GM12878 (cell line): ENCODE results near the gene CTSW. TPM values are rescaled to one million over a fixed set of nuclear protein-coding genes. Genes with fewer than 3 reads are reported as not detected.

Source experiments
- ATAC-seq: fragments of 200-7000 bp; cut with Tn5 transposase; 3 replicates; pipeline ENCODE4 v1.9.1; 2020; ENCODE audit warnings: mild to moderate bottlenecking, moderate library complexity
- BruUV-seq: library from RNA; stranded (reverse); fragments of 400-500 nt; replicated peaks from 2 replicates; lab custom pipeline; 2021; lab: Mats Ljungman, UMichigan
- CTCF ChIA-PET: fragments of 300-600 bp; sonication (Branson Sonifier 250); formaldehyde crosslinking; extraction: SDS; loops from one replicate; lab custom pipeline; 2021; ENCODE audit warnings: inconsistent platforms; lab: Yijun Ruan, JAX
- POLR2A ChIA-PET: fragments of 350-600 bp; formaldehyde crosslinking; extraction: SDS; loops from one replicate; lab custom pipeline; 2021; ENCODE audit warnings: inconsistent platforms; lab: Charles Lee
- RAD21 ChIA-PET: fragments of 300-600 bp; sonication (Branson Sonifier 250); formaldehyde crosslinking; loops from one replicate; lab custom pipeline; 2023; ENCODE audit warnings: antibody characterized with exemption; ENCODE audit not compliant: unreplicated experiment; lab: Charles Lee
- SMC1A ChIA-PET: fragments of 300-600 bp; sonication (Branson Sonifier 250); formaldehyde crosslinking; loops from one replicate; lab custom pipeline; 2023; ENCODE audit not compliant: unreplicated experiment, uncharacterized antibody; lab: Charles Lee
- DNase-seq: peaks from one replicate; pipeline ENCODE4 v3.0.0-alpha.2; 2011; ENCODE audit warnings: low read depth, low spot score
- FAIRE-seq: peaks from 3 replicates; lab custom pipeline; 2011; peaks lifted over from hg19 to GRCh38; lab: Jason Lieb, UNC
- H2AFZ ChIP-seq: 2 replicates; pipeline ENCODE4 v1.6.0; 2011; ENCODE audit warnings: low read depth, low read length, control low read depth; ENCODE audit not compliant: control insufficient read depth
- H3K27ac ChIP-seq: 2 replicates; pipeline ENCODE4 v1.5.1; 2011; ENCODE audit warnings: control low read depth; ENCODE audit not compliant: control insufficient read depth, insufficient read depth
- H3K27me3 ChIP-seq, 2 experiments: replicated peaks in 1 of 2; 2 replicates each; pipeline versions ENCODE4 v1.6.0 to v1.6.1; 2011; ENCODE audit warnings: low read length in 1 of 2; ENCODE audit not compliant: control insufficient read depth in 2 of 2, insufficient read depth in 2 of 2
- H3K36me3 ChIP-seq, 2 experiments: 2 replicates each; pipeline ENCODE4 v1.5.1; 2011; ENCODE audit warnings: low read length in 1 of 2; ENCODE audit not compliant: control insufficient read depth in 2 of 2, insufficient read depth in 2 of 2
- H3K4me1 ChIP-seq: 2 replicates; pipeline ENCODE4 v1.6.1; 2011; ENCODE audit warnings: mild to moderate bottlenecking, low read length, moderate library complexity, mixed read lengths; ENCODE audit not compliant: control insufficient read depth, insufficient read depth
- H3K4me2 ChIP-seq: 2 replicates; pipeline ENCODE4 v1.6.0; 2011; ENCODE audit warnings: control low read depth; ENCODE audit not compliant: control insufficient read depth, insufficient read depth
- H3K4me3 ChIP-seq: fragments of 200-600 bp; sonication (generic); 2 replicates; pipeline ENCODE4 v1.5.1; 2016
- H3K79me2 ChIP-seq: 2 replicates; pipeline ENCODE4 v1.6.0; 2011; ENCODE audit warnings: low read length; ENCODE audit not compliant: control insufficient read depth, insufficient read depth
- H3K9ac ChIP-seq: 2 replicates; pipeline ENCODE4 v1.8.0; 2011; ENCODE audit warnings: low read length, control low read depth, mixed read lengths; ENCODE audit not compliant: control insufficient read depth, insufficient read depth
- H3K9me3 ChIP-seq: replicated peaks from 3 replicates; pipeline ENCODE4 v1.5.1; 2011; ENCODE audit warnings: mild to moderate bottlenecking, low read length; ENCODE audit not compliant: control insufficient read depth, insufficient read depth
- H4K20me1 ChIP-seq: 2 replicates; pipeline ENCODE4 v1.6.0; 2011; ENCODE audit not compliant: control insufficient read depth, insufficient read depth
- BCL11A ChIP-seq: IDR thresholded peaks from 2 replicates; pipeline ENCODE4 v1.6.1; 2011; ENCODE audit warnings: low read depth, low read length
- HCFC1 ChIP-seq: fragments of 150-350 bp; IDR thresholded peaks from 2 replicates; pipeline ENCODE4 v1.6.1; 2014; ENCODE audit warnings: low read length
- IKZF1 ChIP-seq: fragments of 450-650 bp; conservative IDR thresholded peaks from 2 replicates; pipeline ENCODE4 v1.6.1; 2017; ENCODE audit warnings: antibody characterized with exemption, mild to moderate bottlenecking
- JUNB ChIP-seq: IDR thresholded peaks from 2 replicates; pipeline ENCODE4 v1.6.1; 2016; ENCODE audit warnings: antibody characterized with exemption, mild to moderate bottlenecking
- NFYA ChIP-seq: IDR thresholded peaks from 2 replicates; pipeline ENCODE4 v1.6.1; 2011; ENCODE audit warnings: low read depth, mild to moderate bottlenecking, low read length, improper control_type of control experiment, borderline replicate concordance
- RAD51 ChIP-seq: fragments of 450-650 bp; IDR thresholded peaks from 2 replicates; pipeline ENCODE4 v1.6.1; 2016; ENCODE audit warnings: moderate library complexity, mild to moderate bottlenecking, inconsistent platforms
- SMAD1 ChIP-seq: fragments of 450-650 bp; IDR thresholded peaks from 2 replicates; pipeline ENCODE4 v1.6.1; 2018; ENCODE audit warnings: mild to moderate bottlenecking, low read depth; ENCODE audit not compliant: partially characterized antibody
- SMAD5 ChIP-seq: IDR thresholded peaks from 2 replicates; pipeline ENCODE4 v1.6.1; 2016; ENCODE audit warnings: antibody characterized with exemption, low read depth
- WGBS: methylation state at CpG from one replicate; pipeline ENCODE4 v1.1.6; 2016; ENCODE audit warnings: low lambda C conversion rate; ENCODE audit not compliant: insufficient replicate concordance, insufficient coverage; ENCODE audit errors: missing lambda C conversion rate; 5-methylcytosine and 5-hydroxymethylcytosine counted together
- in situ Hi-C: fragments of 300-500 bp; cut with MboI; formaldehyde crosslinking; loops from 9 replicates; pipeline ENCODE4 v1.14.3; 2018; ENCODE audit warnings: mixed read lengths
- intact Hi-C: fragments of 100-400 bp; cut with micrococcal nuclease; formaldehyde crosslinking; loops from one replicate; pipeline ENCODE4 v1.14.2; 2022; ENCODE audit not compliant: unreplicated experiment
- polyA plus RNA-seq, 11 experiments: library from polyadenylated mRNA; depleted of rRNA in 4 of 11; unstranded in 6 of 11; stranded (reverse) in 5 of 11; fragments of >200 nt; fragmentation: Nextera tagmentation in 4 of 11; fragmentation: Illumina TruSeq in 1 of 11; extraction: Ambion mirVana in 4 of 11; extraction: Trizol in 1 of 11; gene quantifications; 1 replicate in 1 of 11; 2 replicates in 10 of 11; pipeline versions ENCODE4 v1.2.1 to v1.2.3, GENCODE V29; 2011 to 2016; ENCODE audit warnings: inconsistent platforms in 2 of 11, missing spikeins in 2 of 11, low read depth in 1 of 11
- total RNA-seq, 4 experiments: library from RNA; depleted of rRNA in 3 of 4; stranded (reverse); fragments of >200 nt in 3 of 4; fragmentation: Illumina TruSeq in 1 of 4; extraction: Trizol in 1 of 4; gene quantifications; 2 replicates each; pipeline versions ENCODE4 v1.2.1 to v1.2.3, GENCODE V29; 2013 to 2021
- TF ChIP-seq, protein P1 (sequence below): fragments of 450-650 bp; IDR thresholded peaks from 2 replicates; pipeline ENCODE4 v1.6.1; 2016; ENCODE audit warnings: mild to moderate bottlenecking
- TF ChIP-seq, protein P2 (sequence below): fragments of 450-650 bp; IDR thresholded peaks from 2 replicates; pipeline ENCODE4 v1.6.1; 2017; ENCODE audit warnings: antibody characterized with exemption, mild to moderate bottlenecking, moderate library complexity
- TF ChIP-seq, protein P3 (sequence below): fragments of 450-650 bp; conservative IDR thresholded peaks from 2 replicates; pipeline ENCODE4 v1.6.1; 2017; ENCODE audit warnings: mild to moderate bottlenecking, moderate library complexity
- TF ChIP-seq, protein P4 (sequence below): fragments of 450-650 bp; IDR thresholded peaks from 2 replicates; pipeline ENCODE4 v1.6.1; 2017; ENCODE audit warnings: low read depth, mild to moderate bottlenecking, moderate library complexity

Gene CTSW
- total and polyA plus RNA-seq, 10 of the 15 experiments (the other 5 are each of a cell fraction or from before 2014, with no cell fraction given) = 0.53 to 12.0 (median 1.7) TPM

DNA sequence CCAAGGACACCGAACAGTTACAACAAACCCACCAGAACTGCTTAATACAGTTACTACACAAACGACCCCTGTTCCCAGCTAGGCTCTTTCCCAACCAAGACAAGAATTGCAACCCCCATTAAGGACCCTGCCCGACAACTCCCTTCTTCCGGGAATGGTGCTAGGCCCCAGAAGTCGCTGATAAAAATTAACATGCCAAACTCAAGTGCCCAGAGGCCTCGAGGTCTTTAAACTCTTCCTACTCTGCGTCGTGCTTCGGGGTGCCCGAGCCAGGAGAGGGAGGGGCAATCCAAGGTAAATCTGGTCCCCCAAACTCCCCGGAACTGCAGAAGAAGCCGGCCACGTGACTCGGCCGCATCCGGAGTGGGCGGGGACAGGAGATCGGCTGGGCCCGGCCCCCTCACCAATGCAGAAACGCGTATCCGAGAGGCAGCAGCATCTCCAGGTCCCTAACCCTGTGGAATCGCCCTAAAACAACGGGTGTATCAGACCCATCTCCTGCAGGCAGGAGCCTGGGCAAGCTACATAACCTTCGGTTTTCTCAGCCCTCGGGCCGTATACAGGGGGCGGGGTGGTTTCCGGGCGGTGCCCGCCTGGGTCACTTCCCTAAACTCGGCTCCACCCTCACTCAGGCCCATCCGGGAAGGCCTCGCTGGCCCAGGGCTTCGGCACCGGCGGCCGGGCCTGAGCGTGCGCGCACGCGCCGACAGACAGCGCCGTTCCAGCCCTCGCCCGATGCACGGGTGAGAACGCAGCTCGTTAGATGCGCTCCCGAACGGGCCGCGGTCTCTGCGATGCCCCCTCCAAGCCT, 22.7 kb upstream of the CTSW start:
- Histone ChIP-seq H3K79me2 (peaks cover 59% of the 10 kb centered on the region), H4K20me1 (peaks cover 24% of the 10 kb centered on the region), H3K4me2 (peak overlapping the region; percentile 94), H3K36me3 (peaks cover 28 to 39% of the 10 kb centered on the region in 2 experiments; a peak in 3 of 4 replicates), H3K9ac (peak overlapping the region; percentile 92), H3K9me3 (no peaks in the 10 kb centered on the region; the same call in 2 of the 3 replicates), H3K4me3 (peak overlapping the region; percentile 93), H3K27ac (peak overlapping the region; percentile 100), H3K27me3 (no peaks in the 10 kb centered on the region), H2AFZ (no peak overlapping the region), H3K4me1 (peaks cover 15% of the 10 kb centered on the region)
- in situ Hi-C loops (loop anchor here (25.0 kb wide), 1 partner anchor 1620 kb away; the partner anchor contains the start of genes DNAJC4, FKBP2, NUDT22 and PPP1R14B), intact Hi-C loops (loop anchor here (5.0 kb wide), 1 partner anchor 195 kb away; the partner anchor contains the start of gene SF3B2)
- ChIA-PET POLR2A (interaction anchor here (0.5 to 4.1 kb wide), 5 partner anchors 24 to 455 kb away, joined by 3 to 18 read pairs (median 6); partner anchors contain the start of genes RNASEH2C and SNX32), SMC1A (no interaction called here), RAD21 (interaction anchor here (0.5 to 5.0 kb wide), 2 partner anchors 34 to 106 kb away, joined by 3 to 76 read pairs; partner anchors contain the start of genes CCDC85B and FIBP), CTCF (interaction anchor here (5.7 kb wide), 1 partner anchor 31 kb away, joined by 146 read pairs; the partner anchor contains the start of genes CCDC85B and FIBP)
- no peak for DNase-seq
- whole genome bisulfite sequencing = under 1% methylated on average over 57 of the region's 57 CpGs
- BruUV-seq = no TSS peak
- peak; percentile 65 for FAIRE-seq
- ATAC-seq = peak; percentile 50
- TF ChIP-seq, protein P1, sequence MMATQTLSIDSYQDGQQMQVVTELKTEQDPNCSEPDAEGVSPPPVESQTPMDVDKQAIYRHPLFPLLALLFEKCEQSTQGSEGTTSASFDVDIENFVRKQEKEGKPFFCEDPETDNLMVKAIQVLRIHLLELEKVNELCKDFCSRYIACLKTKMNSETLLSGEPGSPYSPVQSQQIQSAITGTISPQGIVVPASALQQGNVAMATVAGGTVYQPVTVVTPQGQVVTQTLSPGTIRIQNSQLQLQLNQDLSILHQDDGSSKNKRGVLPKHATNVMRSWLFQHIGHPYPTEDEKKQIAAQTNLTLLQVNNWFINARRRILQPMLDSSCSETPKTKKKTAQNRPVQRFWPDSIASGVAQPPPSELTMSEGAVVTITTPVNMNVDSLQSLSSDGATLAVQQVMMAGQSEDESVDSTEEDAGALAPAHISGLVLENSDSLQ = peak; percentile 16; the same call in 1 of the 2 replicates
- TF ChIP-seq RAD51 (peak; percentile 95), JUNB (no peak), HCFC1 (no peak; the same call in 1 of the 2 replicates), IKZF1 (no peak; the same call in 1 of the 2 replicates), SMAD5 (peak; percentile 71; the same call in 1 of the 2 replicates), SMAD1 (no peak), NFYA (no peak), BCL11A (no peak)
- TF ChIP-seq, protein P2, sequence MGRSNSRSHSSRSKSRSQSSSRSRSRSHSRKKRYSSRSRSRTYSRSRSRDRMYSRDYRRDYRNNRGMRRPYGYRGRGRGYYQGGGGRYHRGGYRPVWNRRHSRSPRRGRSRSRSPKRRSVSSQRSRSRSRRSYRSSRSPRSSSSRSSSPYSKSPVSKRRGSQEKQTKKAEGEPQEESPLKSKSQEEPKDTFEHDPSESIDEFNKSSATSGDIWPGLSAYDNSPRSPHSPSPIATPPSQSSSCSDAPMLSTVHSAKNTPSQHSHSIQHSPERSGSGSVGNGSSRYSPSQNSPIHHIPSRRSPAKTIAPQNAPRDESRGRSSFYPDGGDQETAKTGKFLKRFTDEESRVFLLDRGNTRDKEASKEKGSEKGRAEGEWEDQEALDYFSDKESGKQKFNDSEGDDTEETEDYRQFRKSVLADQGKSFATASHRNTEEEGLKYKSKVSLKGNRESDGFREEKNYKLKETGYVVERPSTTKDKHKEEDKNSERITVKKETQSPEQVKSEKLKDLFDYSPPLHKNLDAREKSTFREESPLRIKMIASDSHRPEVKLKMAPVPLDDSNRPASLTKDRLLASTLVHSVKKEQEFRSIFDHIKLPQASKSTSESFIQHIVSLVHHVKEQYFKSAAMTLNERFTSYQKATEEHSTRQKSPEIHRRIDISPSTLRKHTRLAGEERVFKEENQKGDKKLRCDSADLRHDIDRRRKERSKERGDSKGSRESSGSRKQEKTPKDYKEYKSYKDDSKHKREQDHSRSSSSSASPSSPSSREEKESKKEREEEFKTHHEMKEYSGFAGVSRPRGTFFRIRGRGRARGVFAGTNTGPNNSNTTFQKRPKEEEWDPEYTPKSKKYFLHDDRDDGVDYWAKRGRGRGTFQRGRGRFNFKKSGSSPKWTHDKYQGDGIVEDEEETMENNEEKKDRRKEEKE = no peak
- TF ChIP-seq, protein P3, sequence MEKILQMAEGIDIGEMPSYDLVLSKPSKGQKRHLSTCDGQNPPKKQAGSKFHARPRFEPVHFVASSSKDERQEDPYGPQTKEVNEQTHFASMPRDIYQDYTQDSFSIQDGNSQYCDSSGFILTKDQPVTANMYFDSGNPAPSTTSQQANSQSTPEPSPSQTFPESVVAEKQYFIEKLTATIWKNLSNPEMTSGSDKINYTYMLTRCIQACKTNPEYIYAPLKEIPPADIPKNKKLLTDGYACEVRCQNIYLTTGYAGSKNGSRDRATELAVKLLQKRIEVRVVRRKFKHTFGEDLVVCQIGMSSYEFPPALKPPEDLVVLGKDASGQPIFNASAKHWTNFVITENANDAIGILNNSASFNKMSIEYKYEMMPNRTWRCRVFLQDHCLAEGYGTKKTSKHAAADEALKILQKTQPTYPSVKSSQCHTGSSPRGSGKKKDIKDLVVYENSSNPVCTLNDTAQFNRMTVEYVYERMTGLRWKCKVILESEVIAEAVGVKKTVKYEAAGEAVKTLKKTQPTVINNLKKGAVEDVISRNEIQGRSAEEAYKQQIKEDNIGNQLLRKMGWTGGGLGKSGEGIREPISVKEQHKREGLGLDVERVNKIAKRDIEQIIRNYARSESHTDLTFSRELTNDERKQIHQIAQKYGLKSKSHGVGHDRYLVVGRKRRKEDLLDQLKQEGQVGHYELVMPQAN = peak; percentile 78; the same call in 1 of the 2 replicates
- TF ChIP-seq, protein P4, sequence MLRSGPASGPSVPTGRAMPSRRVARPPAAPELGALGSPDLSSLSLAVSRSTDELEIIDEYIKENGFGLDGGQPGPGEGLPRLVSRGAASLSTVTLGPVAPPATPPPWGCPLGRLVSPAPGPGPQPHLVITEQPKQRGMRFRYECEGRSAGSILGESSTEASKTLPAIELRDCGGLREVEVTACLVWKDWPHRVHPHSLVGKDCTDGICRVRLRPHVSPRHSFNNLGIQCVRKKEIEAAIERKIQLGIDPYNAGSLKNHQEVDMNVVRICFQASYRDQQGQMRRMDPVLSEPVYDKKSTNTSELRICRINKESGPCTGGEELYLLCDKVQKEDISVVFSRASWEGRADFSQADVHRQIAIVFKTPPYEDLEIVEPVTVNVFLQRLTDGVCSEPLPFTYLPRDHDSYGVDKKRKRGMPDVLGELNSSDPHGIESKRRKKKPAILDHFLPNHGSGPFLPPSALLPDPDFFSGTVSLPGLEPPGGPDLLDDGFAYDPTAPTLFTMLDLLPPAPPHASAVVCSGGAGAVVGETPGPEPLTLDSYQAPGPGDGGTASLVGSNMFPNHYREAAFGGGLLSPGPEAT = peak; percentile 76
